HEK293 (cell line): ENCODE measurements around the gene TRMT1L.

ENCODE experiments used
- MYNN ChIP-seq: fragments of 450-650 bp; formaldehyde crosslinking; IDR thresholded peaks from 2 replicates; pipeline ENCODE4 v1.5.1; 2016; ENCODE audit warnings: missing biosample characterization, missing genetic modification characterization, borderline replicate concordance
- YY1 ChIP-seq: fragments of 450-650 bp; formaldehyde crosslinking; IDR thresholded peaks from 2 replicates; pipeline ENCODE4 v1.5.1; 2018; ENCODE audit warnings: missing biosample characterization, missing genetic modification characterization
- ZBTB20 ChIP-seq: fragments of 450-650 bp; formaldehyde crosslinking; IDR thresholded peaks from 2 replicates; pipeline ENCODE4 v1.5.1; 2016; ENCODE audit warnings: missing biosample characterization, missing genetic modification characterization
- ZBTB7A ChIP-seq: fragments of 450-650 bp; formaldehyde crosslinking; IDR thresholded peaks from 2 replicates; pipeline ENCODE4 v1.5.1; 2016; ENCODE audit warnings: low read depth, missing biosample characterization, missing genetic modification characterization
- ZNF350 ChIP-seq: fragments of 450-650 bp; formaldehyde crosslinking; IDR thresholded peaks from 2 replicates; pipeline ENCODE4 v1.5.0; 2017; ENCODE audit warnings: missing biosample characterization, mild to moderate bottlenecking, missing genetic modification characterization
- TF ChIP-seq, protein P1 (sequence below): fragments of 450-650 bp; formaldehyde crosslinking; IDR thresholded peaks from 2 replicates; pipeline ENCODE4 v1.5.1; 2016; ENCODE audit warnings: missing biosample characterization, missing genetic modification characterization

DNA sequence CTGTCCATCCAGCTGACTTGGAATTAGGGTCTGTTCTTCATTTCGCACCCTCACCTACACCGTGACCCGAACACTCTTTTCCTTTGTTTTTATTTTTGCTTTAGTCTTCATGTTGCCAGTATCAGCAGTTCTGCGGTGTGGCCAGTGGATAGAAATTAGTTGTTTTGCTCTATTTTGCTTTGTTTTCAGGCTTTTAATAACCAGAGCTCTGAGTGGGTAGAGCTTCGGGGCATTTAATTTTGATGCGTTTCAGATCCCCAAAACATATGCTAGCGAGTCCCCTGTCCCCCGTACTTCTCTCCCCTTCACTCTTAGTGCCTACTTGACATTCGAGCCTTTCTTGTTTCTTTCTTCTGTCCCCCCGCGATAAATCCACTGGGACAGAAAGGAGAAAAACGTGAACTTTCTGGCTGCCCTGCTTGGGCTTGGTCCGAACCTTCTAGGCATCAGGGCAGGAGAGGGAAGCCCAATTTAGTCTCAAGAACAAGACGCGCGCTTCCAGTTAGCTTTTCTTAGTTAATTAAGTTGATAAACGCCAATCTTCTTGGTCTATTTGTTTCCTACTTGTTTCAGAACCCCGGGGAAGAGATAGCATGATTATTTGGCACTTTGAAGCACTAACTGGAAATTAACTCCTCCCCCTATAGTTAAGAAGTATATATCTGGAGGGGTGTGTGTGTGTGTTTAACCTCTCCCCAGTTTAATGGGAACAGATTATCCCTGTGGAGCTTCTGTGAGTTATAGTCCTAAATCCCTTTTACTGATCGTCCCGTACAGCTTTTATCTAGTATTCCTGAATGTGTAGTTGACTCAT lies 1.1 kb upstream of the TRMT1L start:
- TF ChIP-seq, protein P1, sequence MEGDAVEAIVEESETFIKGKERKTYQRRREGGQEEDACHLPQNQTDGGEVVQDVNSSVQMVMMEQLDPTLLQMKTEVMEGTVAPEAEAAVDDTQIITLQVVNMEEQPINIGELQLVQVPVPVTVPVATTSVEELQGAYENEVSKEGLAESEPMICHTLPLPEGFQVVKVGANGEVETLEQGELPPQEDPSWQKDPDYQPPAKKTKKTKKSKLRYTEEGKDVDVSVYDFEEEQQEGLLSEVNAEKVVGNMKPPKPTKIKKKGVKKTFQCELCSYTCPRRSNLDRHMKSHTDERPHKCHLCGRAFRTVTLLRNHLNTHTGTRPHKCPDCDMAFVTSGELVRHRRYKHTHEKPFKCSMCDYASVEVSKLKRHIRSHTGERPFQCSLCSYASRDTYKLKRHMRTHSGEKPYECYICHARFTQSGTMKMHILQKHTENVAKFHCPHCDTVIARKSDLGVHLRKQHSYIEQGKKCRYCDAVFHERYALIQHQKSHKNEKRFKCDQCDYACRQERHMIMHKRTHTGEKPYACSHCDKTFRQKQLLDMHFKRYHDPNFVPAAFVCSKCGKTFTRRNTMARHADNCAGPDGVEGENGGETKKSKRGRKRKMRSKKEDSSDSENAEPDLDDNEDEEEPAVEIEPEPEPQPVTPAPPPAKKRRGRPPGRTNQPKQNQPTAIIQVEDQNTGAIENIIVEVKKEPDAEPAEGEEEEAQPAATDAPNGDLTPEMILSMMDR (tag by site-specific recombination) = no peak
- no peak for TF ChIP-seq YY1
- TF ChIP-seq MYNN = no peak
- TF ChIP-seq ZBTB20 (tag by site-specific recombination) = no peak
- no peak for TF ChIP-seq ZNF350 (tag by site-specific recombination)
- TF ChIP-seq ZBTB7A (tag by site-specific recombination) = no peak
